ENCODE data around the gene IDH1.

The IDH1 gene

GRCh38 chr2:208210688-208211451 is 44.0 kb downstream of the IDH1 start:
- DNase-seq (ENCODE audit: low read depth): no peak

GRCh38 chr2:208208335-208209085 is 46.4 kb downstream of the IDH1 start:
- DNase-seq (ENCODE audit: low read depth): no peak

GRCh38 chr2:208207769-208208168 is 47.1 kb downstream of the IDH1 start:
- DNase-seq (ENCODE audit: low read depth): no peak

- no peak for DNase-seq (ENCODE audit: low read depth)
Observed at GRCh38 chr2:208204166-208204565, 50.7 kb downstream of the IDH1 start.

GRCh38 chr2:208195531-208195930 is 59.3 kb downstream of the IDH1 start:
- no peak for DNase-seq (ENCODE audit: low read depth)

- DNase-seq (ENCODE audit: low read depth): no peak
Observed at GRCh38 chr2:208192611-208193236, 62.1 kb downstream of the IDH1 start.

- no peak for DNase-seq (ENCODE audit: low read depth)
Observed at GRCh38 chr2:208189810-208190503, 64.9 kb downstream of the IDH1 start, which contains the start of gene C2orf80. Gene C2orf80, minus strand, starts transcription at chr2:208190030. Its CDS starts 3,044 bp downstream, at chr2:208186986.

- no peak for DNase-seq (ENCODE audit: low read depth)
Observed at GRCh38 chr2:208189069-208189809, 65.6 kb downstream of the IDH1 start.

- no peak for DNase-seq (ENCODE audit: low read depth)
Observed at GRCh38 chr2:208186893-208187292, 68.0 kb downstream of the IDH1 start.

- DNase-seq (ENCODE audit: low read depth): no peak
Observed at GRCh38 chr2:208186465-208186864, 68.4 kb downstream of the IDH1 start.
